ENCODE measurements around the gene UXS1. TPM values are rescaled to one million over a fixed set of nuclear protein-coding genes. Genes with fewer than 3 reads are reported as not detected.

Gene UXS1
- total RNA-seq, 2 donors from 2014 or later = 28.3 to 49.1 TPM

DNA sequence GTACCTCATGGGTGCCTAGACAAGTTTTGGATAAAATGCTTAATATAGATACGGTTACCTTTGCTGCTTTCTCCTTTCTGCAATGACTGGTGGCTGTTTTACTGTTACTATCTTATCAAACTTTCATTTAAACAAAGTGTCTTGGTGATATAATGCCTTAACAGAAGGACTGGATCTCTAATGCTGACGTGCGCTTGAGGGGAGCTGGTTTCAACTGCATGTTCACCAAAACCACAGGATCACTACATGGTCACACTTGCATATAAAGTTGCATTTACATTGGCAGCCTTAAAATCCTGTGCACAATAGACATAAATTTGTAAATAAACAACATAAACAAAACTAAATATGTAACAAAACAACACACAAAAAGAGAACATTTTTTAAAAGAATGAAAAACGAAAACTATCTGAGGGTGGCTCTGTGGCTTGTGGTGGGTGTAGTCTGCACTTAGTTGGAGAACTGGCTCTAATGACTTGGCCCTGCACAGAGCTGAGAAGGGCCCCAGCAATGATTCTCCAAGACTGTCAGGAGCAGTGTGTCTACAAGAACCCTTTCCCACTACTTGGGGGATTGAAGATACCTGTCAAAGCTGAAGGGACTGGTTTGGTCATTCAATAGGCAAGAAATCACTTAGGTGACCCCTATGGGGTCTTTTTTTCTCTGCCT is 135.5 kb downstream of the UXS1 start:
- ATAC-seq (ENCODE audit: insufficient number of reproducible peaks, low FRiP score, low read depth) (no peak), DNase-seq (ENCODE audit: low spot score) (no peak)
- H3K27ac ChIP-seq = no peak overlapping the region
- no peaks in the 10 kb centered on the region for H3K27me3 ChIP-seq (replicated peaks; ENCODE audit: insufficient read depth)
- TF ChIP-seq, protein P1, sequence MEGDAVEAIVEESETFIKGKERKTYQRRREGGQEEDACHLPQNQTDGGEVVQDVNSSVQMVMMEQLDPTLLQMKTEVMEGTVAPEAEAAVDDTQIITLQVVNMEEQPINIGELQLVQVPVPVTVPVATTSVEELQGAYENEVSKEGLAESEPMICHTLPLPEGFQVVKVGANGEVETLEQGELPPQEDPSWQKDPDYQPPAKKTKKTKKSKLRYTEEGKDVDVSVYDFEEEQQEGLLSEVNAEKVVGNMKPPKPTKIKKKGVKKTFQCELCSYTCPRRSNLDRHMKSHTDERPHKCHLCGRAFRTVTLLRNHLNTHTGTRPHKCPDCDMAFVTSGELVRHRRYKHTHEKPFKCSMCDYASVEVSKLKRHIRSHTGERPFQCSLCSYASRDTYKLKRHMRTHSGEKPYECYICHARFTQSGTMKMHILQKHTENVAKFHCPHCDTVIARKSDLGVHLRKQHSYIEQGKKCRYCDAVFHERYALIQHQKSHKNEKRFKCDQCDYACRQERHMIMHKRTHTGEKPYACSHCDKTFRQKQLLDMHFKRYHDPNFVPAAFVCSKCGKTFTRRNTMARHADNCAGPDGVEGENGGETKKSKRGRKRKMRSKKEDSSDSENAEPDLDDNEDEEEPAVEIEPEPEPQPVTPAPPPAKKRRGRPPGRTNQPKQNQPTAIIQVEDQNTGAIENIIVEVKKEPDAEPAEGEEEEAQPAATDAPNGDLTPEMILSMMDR (IDR thresholded peaks at IDR 0.05) = no peak
- no peak overlapping the region for H3K4me3 ChIP-seq
- no peaks in the 10 kb centered on the region for H3K36me3 ChIP-seq
- no peaks in the 10 kb centered on the region for H3K9me3 ChIP-seq
- H3K4me1 ChIP-seq (ENCODE audit: control insufficient read depth in 1 of 2, low read depth in 2 of 2) = peaks cover 7 to 13% of the 10 kb centered on the region in 2 donors

DNA sequence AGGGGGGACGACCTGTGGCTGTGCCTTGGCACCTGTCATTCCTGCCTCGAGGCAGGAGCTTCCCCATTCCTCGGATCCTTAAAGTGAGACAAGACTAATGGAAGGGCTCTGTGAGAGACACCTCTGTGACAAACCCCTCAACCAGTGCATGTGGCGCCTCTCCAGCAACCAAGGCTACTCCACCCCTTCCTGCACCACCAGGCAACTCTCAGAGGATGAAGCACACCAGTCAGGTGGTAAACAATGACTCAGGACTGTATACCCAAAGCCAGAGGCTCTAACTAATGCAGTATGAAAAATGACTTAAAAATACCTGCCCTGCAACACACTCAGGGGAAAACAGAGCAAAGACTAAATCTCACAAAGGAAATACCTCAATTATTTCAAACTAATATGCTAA is 136.9 kb downstream of the UXS1 start:
- H3K4me1 ChIP-seq (ENCODE audit: control insufficient read depth in 1 of 2, low read depth in 2 of 2) = peaks cover 7 to 15% of the 10 kb centered on the region in 2 donors
- ATAC-seq (ENCODE audit: insufficient number of reproducible peaks, low FRiP score, low read depth) (no peak), DNase-seq (ENCODE audit: low spot score) (no peak)
- H3K9me3 ChIP-seq = no peaks in the 10 kb centered on the region
- TF ChIP-seq, protein P1 (IDR thresholded peaks at IDR 0.05) = no peak
- no peaks in the 10 kb centered on the region for H3K36me3 ChIP-seq
- no peak overlapping the region for H3K27ac ChIP-seq
- no peaks in the 10 kb centered on the region for H3K27me3 ChIP-seq (replicated peaks; ENCODE audit: insufficient read depth)
- H3K4me3 ChIP-seq = no peak overlapping the region

DNA sequence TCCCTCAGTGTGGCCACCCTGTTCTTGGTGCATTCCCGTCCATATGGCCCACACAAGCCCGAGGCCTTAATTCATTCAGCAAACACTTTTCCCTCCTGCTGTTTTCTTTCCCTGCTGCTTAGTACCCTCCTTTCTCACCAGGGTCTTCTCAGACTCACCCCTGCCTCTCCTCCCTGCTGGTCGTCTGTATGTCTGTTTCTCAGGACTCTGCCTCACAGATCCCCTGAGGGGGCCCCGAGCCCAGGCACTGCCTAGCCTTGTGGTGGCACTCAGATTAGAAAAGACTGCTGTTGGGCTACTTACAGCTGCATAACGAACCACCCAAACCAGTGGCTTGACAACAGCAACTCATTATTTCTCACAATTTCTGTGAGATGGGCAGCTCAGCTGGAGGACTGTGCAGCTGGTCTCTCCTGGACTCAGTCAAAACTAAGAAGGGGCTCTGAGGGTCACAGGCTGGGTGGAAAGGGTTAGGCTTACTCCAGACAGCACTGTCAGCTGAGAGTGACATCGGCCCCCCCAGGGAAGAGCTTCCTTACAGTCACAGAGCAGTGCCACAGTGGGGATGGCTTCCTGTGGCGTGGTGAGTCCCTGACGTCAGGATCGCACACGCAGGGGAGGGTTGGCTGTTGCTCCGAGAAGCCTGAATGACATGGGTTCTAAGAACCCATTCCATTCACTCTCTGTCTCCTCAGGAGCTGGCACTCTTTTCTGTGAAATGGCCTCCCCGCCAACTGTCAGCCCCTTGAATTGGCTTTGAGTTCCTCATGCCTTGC is 139.0 kb downstream of the UXS1 start:
- Histone ChIP-seq H3K4me1 (ENCODE audit: control insufficient read depth in 1 of 2, low read depth in 2 of 2) (peaks cover 6 to 14% of the 10 kb centered on the region in 2 donors), H3K27ac (no peak overlapping the region), H3K27me3 (replicated peaks; ENCODE audit: insufficient read depth) (no peaks in the 10 kb centered on the region), H3K4me3 (no peak overlapping the region), H3K9me3 (no peaks in the 10 kb centered on the region), H3K36me3 (no peaks in the 10 kb centered on the region)
- TF ChIP-seq, protein P1 (IDR thresholded peaks at IDR 0.05) = no peak
- DNase-seq (ENCODE audit: low spot score) (no peak), ATAC-seq (ENCODE audit: insufficient number of reproducible peaks, low FRiP score, low read depth) (no peak)

DNA sequence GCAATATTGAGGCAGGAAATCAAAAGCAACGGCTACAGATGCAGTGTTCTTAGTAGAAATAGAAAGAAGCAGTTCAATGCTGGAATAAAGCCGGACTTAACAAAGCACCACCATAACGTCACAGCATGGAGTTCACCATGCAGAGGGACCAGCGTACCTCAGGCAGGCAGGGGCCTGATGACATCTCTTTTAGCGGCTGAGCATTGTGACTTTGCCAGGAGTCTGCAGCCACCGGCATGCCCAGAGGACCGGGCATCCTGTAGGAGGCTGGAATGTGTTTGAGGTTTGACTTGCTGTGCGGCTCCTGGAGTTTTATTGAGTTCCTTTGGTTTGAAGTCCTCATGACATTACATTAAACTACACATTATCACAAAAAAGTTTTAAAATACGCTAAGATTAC is 139.8 kb downstream of the UXS1 start:
- H3K27ac ChIP-seq = no peak overlapping the region
- H3K4me3 ChIP-seq = no peak overlapping the region

DNA sequence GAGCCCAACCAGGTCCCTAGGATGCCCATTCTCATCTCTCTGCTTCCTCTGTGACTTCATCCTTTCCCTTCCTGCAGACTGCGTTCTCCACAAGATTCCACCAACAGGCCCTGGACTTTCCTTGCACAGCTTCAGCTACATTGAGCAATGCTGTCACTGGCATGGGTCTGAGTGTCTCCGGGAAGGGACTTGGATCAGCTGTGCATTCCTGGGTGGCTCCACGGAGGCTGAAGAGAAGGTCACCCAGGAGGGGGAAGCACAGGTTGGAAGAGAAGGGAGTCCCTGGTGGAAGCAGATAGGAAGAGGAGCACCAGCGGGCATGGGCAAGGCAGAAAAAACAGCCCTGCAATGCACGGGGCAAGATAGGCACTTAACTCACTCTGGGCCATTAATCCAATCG is 140.5 kb downstream of the UXS1 start:
- Histone ChIP-seq H3K4me3 (no peak overlapping the region), H3K9me3 (no peaks in the 10 kb centered on the region), H3K36me3 (no peaks in the 10 kb centered on the region), H3K4me1 (ENCODE audit: control insufficient read depth in 1 of 2, low read depth in 2 of 2) (peaks cover 0 to 6% of the 10 kb centered on the region in 2 donors), H3K27ac (no peak overlapping the region), H3K27me3 (replicated peaks; ENCODE audit: insufficient read depth) (no peaks in the 10 kb centered on the region)
- no peak for ATAC-seq (ENCODE audit: insufficient number of reproducible peaks, low FRiP score, low read depth)
- TF ChIP-seq, protein P1 (IDR thresholded peaks at IDR 0.05) = no peak
- DNase-seq (ENCODE audit: low spot score) = no peak

More for the DNA sequence above, 139.8 kb downstream of the UXS1 start:
- DNase-seq (ENCODE audit: low spot score) (no peak), ATAC-seq (ENCODE audit: insufficient number of reproducible peaks, low FRiP score, low read depth) (no peak)
- TF ChIP-seq, protein P1 (IDR thresholded peaks at IDR 0.05) = no peak
- H3K4me1 ChIP-seq (ENCODE audit: control insufficient read depth in 1 of 2, low read depth in 2 of 2) = peaks cover 0 to 7% of the 10 kb centered on the region in 2 donors
- no peaks in the 10 kb centered on the region for H3K27me3 ChIP-seq (replicated peaks; ENCODE audit: insufficient read depth)
- no peaks in the 10 kb centered on the region for H3K9me3 ChIP-seq
- H3K36me3 ChIP-seq = no peaks in the 10 kb centered on the region

Data from thoracic aorta (tissue), 2 donors.